ENCODE data around the gene SART3.

GRCh38 chr12:108567406-108568337 is 6.7 kb upstream of the SART3 start:
- TF ChIP-seq POLR2A (IDR thresholded peaks at IDR 0.05; ENCODE audit: low read length): no peak
- no peak for TF ChIP-seq GATA1 (IDR thresholded peaks at IDR 0.05; ENCODE audit: low read depth, low read length)

All from erythroblast (primary cell).